ENCODE data around the gene CEND1.

The CEND1 gene

GRCh38 chr11:777288-778255 lies 12.3 kb downstream of the CEND1 start, which contains the start of gene GATD1:
TSS of gene GATD1 (minus strand) at chr11:777487. CDS start at chr11:777462, 25 bp downstream.
- H3K36me3 ChIP-seq (ENCODE audit: control insufficient read depth in 2 of 2, insufficient read depth in 2 of 2, low read length in 2 of 2): peaks cover 9 to 10% of the 10 kb centered on the region in 2 donors
- H3K9ac ChIP-seq (ENCODE audit: low read depth in 1 of 2, low read length in 2 of 2): peak within 1 kb of the TSS; percentile 66 to 91
- H3K9me3 ChIP-seq (ENCODE audit: control insufficient read depth in 2 of 2, low read length in 2 of 2): no peaks in the 10 kb centered on the region
- H3K4me3 ChIP-seq (ENCODE audit: low read length in 2 of 2): peak within 1 kb of the TSS; percentile 74 to 80
- peak within 1 kb of the TSS; percentile 61 to 67 for H3K27ac ChIP-seq (ENCODE audit: low read depth in 2 of 2, low read length in 2 of 2)
- no peaks in the 10 kb centered on the region for H3K27me3 ChIP-seq (ENCODE audit: control insufficient read depth in 2 of 2, insufficient read depth in 2 of 2, low read length in 2 of 2)
- H3K4me1 ChIP-seq (ENCODE audit: control insufficient read depth in 2 of 2, insufficient read depth in 2 of 2, low read length in 2 of 2): peaks cover 14 to 21% of the 10 kb centered on the region in 2 donors

DNA sequence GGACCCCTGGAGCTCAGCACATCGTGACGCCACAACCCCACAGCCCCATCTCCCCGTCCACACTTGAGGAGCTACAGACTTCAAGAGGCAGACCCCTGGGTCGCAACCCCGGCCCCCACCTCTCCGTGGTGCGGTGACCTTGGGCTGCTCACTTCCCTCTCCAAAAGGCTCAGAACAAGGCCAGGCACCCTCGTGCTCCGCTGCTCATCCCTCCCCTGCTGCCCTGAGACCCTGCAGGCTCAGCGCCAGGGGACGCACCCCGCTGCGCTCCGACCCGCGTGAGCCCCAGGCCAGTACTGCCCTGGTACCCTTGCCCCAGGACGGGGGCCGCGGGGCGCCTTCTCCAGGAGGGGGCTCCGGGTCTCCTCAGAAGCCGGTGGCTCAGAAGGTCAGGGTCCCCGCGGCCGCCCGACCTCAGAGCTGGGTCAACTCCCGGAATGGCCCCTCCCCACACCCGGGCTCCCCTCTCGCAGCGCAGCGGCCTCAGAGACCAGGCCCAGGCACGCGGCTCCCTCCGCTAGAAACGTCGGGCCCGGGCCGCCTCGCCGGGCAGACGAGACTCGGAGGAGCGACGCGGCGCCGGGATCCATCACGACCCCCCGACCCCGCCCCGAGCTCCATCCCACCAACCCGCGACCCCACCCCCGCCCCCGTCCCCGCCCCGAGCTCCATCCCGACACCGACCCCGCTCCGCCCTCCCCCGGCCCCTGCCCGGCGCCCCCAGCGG lies 13.2 kb downstream of the CEND1 start:
- no peaks in the 10 kb centered on the region for H3K27me3 ChIP-seq (ENCODE audit: control insufficient read depth in 2 of 2, insufficient read depth in 2 of 2, low read length in 2 of 2)
- peak overlapping the region; percentile 74 to 80 for H3K4me3 ChIP-seq (ENCODE audit: low read length in 2 of 2)
- H3K4me1 ChIP-seq (ENCODE audit: control insufficient read depth in 2 of 2, insufficient read depth in 2 of 2, low read length in 2 of 2): peaks cover 14 to 21% of the 10 kb centered on the region in 2 donors
- peak overlapping the region; percentile 52 to 58 for H3K27ac ChIP-seq (ENCODE audit: low read depth in 2 of 2, low read length in 2 of 2)
- H3K9ac ChIP-seq (ENCODE audit: low read depth in 1 of 2, low read length in 2 of 2): peak overlapping the region; percentile 66 to 91
- peaks cover 10 to 11% of the 10 kb centered on the region in 2 donors for H3K36me3 ChIP-seq (ENCODE audit: control insufficient read depth in 2 of 2, insufficient read depth in 2 of 2, low read length in 2 of 2)
- H3K9me3 ChIP-seq (ENCODE audit: control insufficient read depth in 2 of 2, low read length in 2 of 2): no peaks in the 10 kb centered on the region

GRCh38 chr11:776263-776560 lies 13.7 kb downstream of the CEND1 start:
- Histone ChIP-seq H3K9me3 (ENCODE audit: control insufficient read depth in 2 of 2, low read length in 2 of 2) (no peaks in the 10 kb centered on the region), H3K27me3 (ENCODE audit: control insufficient read depth in 2 of 2, insufficient read depth in 2 of 2, low read length in 2 of 2) (no peaks in the 10 kb centered on the region), H3K36me3 (ENCODE audit: control insufficient read depth in 2 of 2, insufficient read depth in 2 of 2, low read length in 2 of 2) (peaks cover 10 to 14% of the 10 kb centered on the region in 2 donors), H3K27ac (ENCODE audit: low read depth in 2 of 2, low read length in 2 of 2) (no peak overlapping the region), H3K4me3 (ENCODE audit: low read length in 2 of 2) (peak overlapping the region; percentile 74 to 80), H3K9ac (ENCODE audit: low read depth in 1 of 2, low read length in 2 of 2) (peak overlapping the region; percentile 66 to 91), H3K4me1 (ENCODE audit: control insufficient read depth in 2 of 2, insufficient read depth in 2 of 2, low read length in 2 of 2) (peaks cover 14 to 21% of the 10 kb centered on the region in 2 donors)

GRCh38 chr11:774873-775592 lies 14.9 kb downstream of the CEND1 start:
- H3K4me1 ChIP-seq (ENCODE audit: control insufficient read depth in 2 of 2, insufficient read depth in 2 of 2, low read length in 2 of 2): peaks cover 14 to 21% of the 10 kb centered on the region in 2 donors
- no peak overlapping the region for H3K27ac ChIP-seq (ENCODE audit: low read depth in 2 of 2, low read length in 2 of 2)
- H3K9ac ChIP-seq (ENCODE audit: low read depth in 1 of 2, low read length in 2 of 2): no peak overlapping the region
- H3K36me3 ChIP-seq (ENCODE audit: control insufficient read depth in 2 of 2, insufficient read depth in 2 of 2, low read length in 2 of 2): peaks cover 19 to 24% of the 10 kb centered on the region in 2 donors
- no peaks in the 10 kb centered on the region for H3K27me3 ChIP-seq (ENCODE audit: control insufficient read depth in 2 of 2, insufficient read depth in 2 of 2, low read length in 2 of 2)
- no peaks in the 10 kb centered on the region for H3K9me3 ChIP-seq (ENCODE audit: control insufficient read depth in 2 of 2, low read length in 2 of 2)
- no peak overlapping the region for H3K4me3 ChIP-seq (ENCODE audit: low read length in 2 of 2)

- Histone ChIP-seq H3K4me1 (ENCODE audit: control insufficient read depth in 2 of 2, insufficient read depth in 2 of 2, low read length in 2 of 2) (peaks cover 14 to 21% of the 10 kb centered on the region in 2 donors), H3K27me3 (ENCODE audit: control insufficient read depth in 2 of 2, insufficient read depth in 2 of 2, low read length in 2 of 2) (no peaks in the 10 kb centered on the region), H3K9ac (ENCODE audit: low read depth in 1 of 2, low read length in 2 of 2) (no peak overlapping the region), H3K36me3 (ENCODE audit: control insufficient read depth in 2 of 2, insufficient read depth in 2 of 2, low read length in 2 of 2) (peaks cover 22 to 26% of the 10 kb centered on the region in 2 donors), H3K27ac (ENCODE audit: low read depth in 2 of 2, low read length in 2 of 2) (no peak overlapping the region), H3K9me3 (ENCODE audit: control insufficient read depth in 2 of 2, low read length in 2 of 2) (no peaks in the 10 kb centered on the region), H3K4me3 (ENCODE audit: low read length in 2 of 2) (no peak overlapping the region)
Observed at GRCh38 chr11:773830-774229, 16.1 kb downstream of the CEND1 start.

GRCh38 chr11:773425-773824 lies 16.5 kb downstream of the CEND1 start:
- no peaks in the 10 kb centered on the region for H3K27me3 ChIP-seq (ENCODE audit: control insufficient read depth in 2 of 2, insufficient read depth in 2 of 2, low read length in 2 of 2)
- H3K9ac ChIP-seq (ENCODE audit: low read depth in 1 of 2, low read length in 2 of 2): no peak overlapping the region
- peaks cover 13 to 21% of the 10 kb centered on the region in 2 donors for H3K4me1 ChIP-seq (ENCODE audit: control insufficient read depth in 2 of 2, insufficient read depth in 2 of 2, low read length in 2 of 2)
- no peak overlapping the region for H3K27ac ChIP-seq (ENCODE audit: low read depth in 2 of 2, low read length in 2 of 2)
- no peak overlapping the region for H3K4me3 ChIP-seq (ENCODE audit: low read length in 2 of 2)
- no peaks in the 10 kb centered on the region for H3K9me3 ChIP-seq (ENCODE audit: control insufficient read depth in 2 of 2, low read length in 2 of 2)
- peaks cover 22 to 26% of the 10 kb centered on the region in 2 donors for H3K36me3 ChIP-seq (ENCODE audit: control insufficient read depth in 2 of 2, insufficient read depth in 2 of 2, low read length in 2 of 2)

GRCh38 chr11:772429-773390 lies 17.2 kb downstream of the CEND1 start:
- Histone ChIP-seq H3K4me3 (ENCODE audit: low read length in 2 of 2) (no peak overlapping the region), H3K27ac (ENCODE audit: low read depth in 2 of 2, low read length in 2 of 2) (no peak overlapping the region), H3K9me3 (ENCODE audit: control insufficient read depth in 2 of 2, low read length in 2 of 2) (no peaks in the 10 kb centered on the region), H3K36me3 (ENCODE audit: control insufficient read depth in 2 of 2, insufficient read depth in 2 of 2, low read length in 2 of 2) (peaks cover 22 to 26% of the 10 kb centered on the region in 2 donors), H3K9ac (ENCODE audit: low read depth in 1 of 2, low read length in 2 of 2) (no peak overlapping the region), H3K4me1 (ENCODE audit: control insufficient read depth in 2 of 2, insufficient read depth in 2 of 2, low read length in 2 of 2) (peaks cover 7 to 15% of the 10 kb centered on the region in 2 donors), H3K27me3 (ENCODE audit: control insufficient read depth in 2 of 2, insufficient read depth in 2 of 2, low read length in 2 of 2) (no peaks in the 10 kb centered on the region)

GRCh38 chr11:771617-772204 lies 18.2 kb downstream of the CEND1 start:
- Histone ChIP-seq H3K9ac (ENCODE audit: low read depth in 1 of 2, low read length in 2 of 2) (no peak overlapping the region), H3K4me3 (ENCODE audit: low read length in 2 of 2) (no peak overlapping the region), H3K36me3 (ENCODE audit: control insufficient read depth in 2 of 2, insufficient read depth in 2 of 2, low read length in 2 of 2) (peaks cover 26 to 31% of the 10 kb centered on the region in 2 donors), H3K27ac (ENCODE audit: low read depth in 2 of 2, low read length in 2 of 2) (no peak overlapping the region), H3K27me3 (ENCODE audit: control insufficient read depth in 2 of 2, insufficient read depth in 2 of 2, low read length in 2 of 2) (no peaks in the 10 kb centered on the region), H3K9me3 (ENCODE audit: control insufficient read depth in 2 of 2, low read length in 2 of 2) (no peaks in the 10 kb centered on the region), H3K4me1 (ENCODE audit: control insufficient read depth in 2 of 2, insufficient read depth in 2 of 2, low read length in 2 of 2) (peaks cover 7 to 15% of the 10 kb centered on the region in 2 donors)

All from mucosa of rectum (tissue), 2 donors.